ENCODE results near the gene GTF2F1.

DNA sequence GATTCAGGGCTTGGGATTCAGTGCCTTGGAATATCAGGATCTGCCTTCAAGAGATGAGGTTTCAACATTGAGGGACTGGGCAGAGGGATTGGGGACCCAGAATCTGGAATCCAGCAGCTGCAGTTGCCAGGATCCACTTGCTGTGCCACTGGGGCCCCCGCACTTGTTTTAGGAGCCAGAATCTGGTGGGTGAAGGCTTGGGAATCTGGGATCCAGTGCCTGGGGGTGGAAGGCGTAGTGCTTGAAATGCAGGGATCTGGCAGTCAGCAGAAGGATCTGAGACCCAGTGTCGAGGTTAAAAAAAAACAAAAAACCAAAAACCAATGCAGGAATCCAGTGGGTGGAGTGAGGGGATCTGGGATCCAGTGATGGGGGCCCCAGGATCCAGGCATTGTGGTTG lies 47.9 kb upstream of the GTF2F1 start:
- TF ChIP-seq JUND (IDR thresholded peaks at IDR 0.05) (no peak), FOXA1 (IDR thresholded peaks at IDR 0.05) (no peak), CTCF (IDR thresholded peaks at IDR 0.05; ENCODE audit: low read depth, low read length, missing input control) (no peak), EGR1 (IDR thresholded peaks at IDR 0.05; ENCODE audit: low read depth in 2 of 2) (no peak), TAF1 (conservative IDR thresholded peaks at IDR 0.05) (no peak), RXRA (IDR thresholded peaks at IDR 0.05) (no peak), ATF3 (IDR thresholded peaks at IDR 0.05) (no peak), MAX (IDR thresholded peaks at IDR 0.05) (no peak), RAD21 (IDR thresholded peaks at IDR 0.05) (no peak), YY1 (IDR thresholded peaks at IDR 0.05) (no peak), HNF4A (conservative IDR thresholded peaks at IDR 0.05) (no peak), GABPA (IDR thresholded peaks at IDR 0.05 in 1 of 2, conservative IDR thresholded peaks at IDR 0.05 in 1 of 2) (no peak)
- TF ChIP-seq, protein P1, sequence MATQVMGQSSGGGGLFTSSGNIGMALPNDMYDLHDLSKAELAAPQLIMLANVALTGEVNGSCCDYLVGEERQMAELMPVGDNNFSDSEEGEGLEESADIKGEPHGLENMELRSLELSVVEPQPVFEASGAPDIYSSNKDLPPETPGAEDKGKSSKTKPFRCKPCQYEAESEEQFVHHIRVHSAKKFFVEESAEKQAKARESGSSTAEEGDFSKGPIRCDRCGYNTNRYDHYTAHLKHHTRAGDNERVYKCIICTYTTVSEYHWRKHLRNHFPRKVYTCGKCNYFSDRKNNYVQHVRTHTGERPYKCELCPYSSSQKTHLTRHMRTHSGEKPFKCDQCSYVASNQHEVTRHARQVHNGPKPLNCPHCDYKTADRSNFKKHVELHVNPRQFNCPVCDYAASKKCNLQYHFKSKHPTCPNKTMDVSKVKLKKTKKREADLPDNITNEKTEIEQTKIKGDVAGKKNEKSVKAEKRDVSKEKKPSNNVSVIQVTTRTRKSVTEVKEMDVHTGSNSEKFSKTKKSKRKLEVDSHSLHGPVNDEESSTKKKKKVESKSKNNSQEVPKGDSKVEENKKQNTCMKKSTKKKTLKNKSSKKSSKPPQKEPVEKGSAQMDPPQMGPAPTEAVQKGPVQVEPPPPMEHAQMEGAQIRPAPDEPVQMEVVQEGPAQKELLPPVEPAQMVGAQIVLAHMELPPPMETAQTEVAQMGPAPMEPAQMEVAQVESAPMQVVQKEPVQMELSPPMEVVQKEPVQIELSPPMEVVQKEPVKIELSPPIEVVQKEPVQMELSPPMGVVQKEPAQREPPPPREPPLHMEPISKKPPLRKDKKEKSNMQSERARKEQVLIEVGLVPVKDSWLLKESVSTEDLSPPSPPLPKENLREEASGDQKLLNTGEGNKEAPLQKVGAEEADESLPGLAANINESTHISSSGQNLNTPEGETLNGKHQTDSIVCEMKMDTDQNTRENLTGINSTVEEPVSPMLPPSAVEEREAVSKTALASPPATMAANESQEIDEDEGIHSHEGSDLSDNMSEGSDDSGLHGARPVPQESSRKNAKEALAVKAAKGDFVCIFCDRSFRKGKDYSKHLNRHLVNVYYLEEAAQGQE (IDR thresholded peaks at IDR 0.05) = no peak
- TF ChIP-seq, protein P2, sequence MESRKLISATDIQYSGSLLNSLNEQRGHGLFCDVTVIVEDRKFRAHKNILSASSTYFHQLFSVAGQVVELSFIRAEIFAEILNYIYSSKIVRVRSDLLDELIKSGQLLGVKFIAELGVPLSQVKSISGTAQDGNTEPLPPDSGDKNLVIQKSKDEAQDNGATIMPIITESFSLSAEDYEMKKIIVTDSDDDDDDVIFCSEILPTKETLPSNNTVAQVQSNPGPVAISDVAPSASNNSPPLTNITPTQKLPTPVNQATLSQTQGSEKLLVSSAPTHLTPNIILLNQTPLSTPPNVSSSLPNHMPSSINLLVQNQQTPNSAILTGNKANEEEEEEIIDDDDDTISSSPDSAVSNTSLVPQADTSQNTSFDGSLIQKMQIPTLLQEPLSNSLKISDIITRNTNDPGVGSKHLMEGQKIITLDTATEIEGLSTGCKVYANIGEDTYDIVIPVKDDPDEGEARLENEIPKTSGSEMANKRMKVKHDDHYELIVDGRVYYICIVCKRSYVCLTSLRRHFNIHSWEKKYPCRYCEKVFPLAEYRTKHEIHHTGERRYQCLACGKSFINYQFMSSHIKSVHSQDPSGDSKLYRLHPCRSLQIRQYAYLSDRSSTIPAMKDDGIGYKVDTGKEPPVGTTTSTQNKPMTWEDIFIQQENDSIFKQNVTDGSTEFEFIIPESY (IDR thresholded peaks at IDR 0.05) = no peak

Measured in liver (tissue), 3 donors.